Activated naive CD8-positive, alpha-beta T cell treated with anti-CD3 and anti-CD28 coated beads for 36 hours (primary cell): ENCODE results near the gene ARL6IP1. TPM values are rescaled to one million over a fixed set of nuclear protein-coding genes. Genes with fewer than 3 reads are reported as not detected.

Source experiments
- DNase-seq: peaks from one replicate; pipeline ENCODE4 v3.0.0; 2021
- H3K27ac Mint-ChIP-seq: one replicate; pipeline ENCODE4 v1.8.0; 2022; ENCODE audit warnings: mild to moderate bottlenecking, moderate library complexity, mixed read lengths
- H3K27me3 Mint-ChIP-seq: one replicate; pipeline ENCODE4 v1.8.0; 2022; ENCODE audit warnings: mild to moderate bottlenecking, mixed read lengths
- H3K36me3 Mint-ChIP-seq: one replicate; pipeline ENCODE4 v1.8.0; 2021; ENCODE audit warnings: mild to moderate bottlenecking, mixed read lengths
- H3K4me1 Mint-ChIP-seq: one replicate; pipeline ENCODE4 v1.8.0; 2021; ENCODE audit warnings: mixed read lengths
- H3K4me3 Mint-ChIP-seq: one replicate; pipeline ENCODE4 v1.8.0; 2022; ENCODE audit warnings: mild to moderate bottlenecking, moderate library complexity, mixed read lengths
- H3K9me3 Mint-ChIP-seq: one replicate; pipeline ENCODE4 v1.8.0; 2022; ENCODE audit warnings: mixed read lengths
- total RNA-seq, 2 experiments: library from RNA; stranded (reverse); gene quantifications; one replicate each; pipeline ENCODE4 v1.2.3, GENCODE V29; 2021

The ARL6IP1 gene
- total RNA-seq: 100 to 1,000 TPM; 102 to 105 TPM

DNA sequence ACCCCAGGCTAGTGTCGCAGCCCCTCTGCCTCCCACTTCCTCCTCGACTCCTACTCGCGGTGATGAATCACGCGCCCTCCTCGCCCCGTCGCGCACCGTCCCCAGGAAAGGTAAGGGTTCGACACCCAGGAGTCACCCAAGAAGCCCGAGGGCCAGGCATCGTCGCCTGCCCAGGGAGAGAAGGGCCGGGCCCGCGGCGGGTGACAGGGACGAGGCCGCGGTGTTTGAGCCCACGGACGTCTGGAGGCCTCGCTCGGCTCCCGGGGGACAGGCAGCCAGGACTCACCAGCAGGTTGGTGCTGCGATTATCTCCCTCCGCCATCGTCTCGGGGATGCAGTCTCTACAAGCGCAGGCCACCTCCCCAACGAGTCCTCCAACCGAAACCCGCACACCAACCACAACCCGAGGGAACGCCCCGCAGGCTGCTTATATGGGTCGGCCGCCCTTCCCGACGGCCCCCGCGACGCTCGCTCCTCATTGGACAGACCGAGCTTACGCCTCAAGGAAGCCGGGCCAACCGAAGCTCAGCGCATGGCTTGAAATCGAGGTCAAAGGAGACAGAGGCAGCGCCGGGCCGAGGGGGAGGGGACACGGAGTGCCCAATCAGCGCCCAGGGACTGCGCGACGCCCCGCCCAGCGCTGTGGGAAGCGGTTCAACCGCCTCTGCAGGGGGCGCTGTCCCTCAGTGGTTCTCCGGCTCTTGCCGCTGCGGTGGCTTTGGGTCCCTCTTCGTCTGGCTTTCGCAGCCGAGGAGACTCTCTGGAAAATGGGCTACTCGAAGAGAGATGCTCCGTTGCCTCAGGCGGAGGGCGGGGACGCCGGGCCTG, at the start of gene ARL6IP1:
Gene ARL6IP1, minus strand, starts transcription at position 405 of the 828 bp plus-strand sequence. Its CDS starts 83 bp downstream, at position 322.
- H3K27me3 Mint-ChIP-seq: peaks cover 7% of the 10 kb centered on the region
- peaks cover 33% of the 10 kb centered on the region for H3K36me3 Mint-ChIP-seq
- peak; percentile 99 for DNase-seq
- H3K4me3 Mint-ChIP-seq: peak within 1 kb of the TSS; percentile 98
- H3K9me3 Mint-ChIP-seq: no peaks in the 10 kb centered on the region
- H3K4me1 Mint-ChIP-seq: peaks cover 45% of the 10 kb centered on the region
- peak within 1 kb of the TSS; percentile 96 for H3K27ac Mint-ChIP-seq

DNA sequence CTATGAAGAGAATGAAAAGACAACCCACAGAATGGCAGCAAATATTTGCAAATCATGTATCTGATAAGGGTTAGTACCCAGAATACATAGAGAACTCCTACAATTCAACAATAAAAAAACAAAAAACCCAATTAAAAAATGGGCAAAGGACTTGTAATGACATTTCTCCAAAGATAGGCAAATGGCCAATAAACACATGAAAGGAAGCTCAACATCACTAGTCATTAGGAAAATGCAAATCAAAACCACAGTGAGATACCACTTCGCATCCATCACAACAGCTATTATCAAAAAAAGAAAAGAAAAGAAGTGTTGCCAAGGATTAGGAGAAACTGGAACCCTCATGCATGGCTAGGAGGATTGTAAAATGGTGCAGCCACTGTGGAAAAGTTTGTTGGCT, 45.1 kb upstream of the ARL6IP1 start:
- Mint-ChIP-seq H3K27ac (no peak overlapping the region), H3K36me3 (peaks cover 28% of the 10 kb centered on the region), H3K4me3 (no peak overlapping the region), H3K4me1 (peaks cover 1% of the 10 kb centered on the region), H3K9me3 (no peaks in the 10 kb centered on the region), H3K27me3 (no peaks in the 10 kb centered on the region)
- DNase-seq: no peak

DNA sequence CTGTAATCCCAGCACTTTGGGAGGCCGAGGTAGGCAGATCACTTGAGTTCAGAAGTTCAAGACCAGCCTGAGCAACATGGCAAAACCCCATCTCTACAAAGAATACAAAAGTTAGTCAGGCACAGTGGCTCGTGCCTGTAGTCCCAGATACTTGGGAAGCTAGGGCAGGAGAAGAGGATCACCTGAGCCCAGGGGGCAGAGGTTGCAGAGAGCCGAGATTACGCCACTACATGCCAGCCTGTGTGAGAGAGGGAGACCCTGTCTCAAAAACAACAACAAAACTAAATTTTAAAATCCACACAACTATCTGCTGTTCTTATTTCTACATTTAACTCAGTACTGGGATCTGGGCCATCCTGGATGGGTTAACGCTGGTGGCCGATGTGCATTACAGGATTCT, 41.2 kb upstream of the ARL6IP1 start:
- DNase-seq: no peak
- Mint-ChIP-seq H3K9me3 (no peaks in the 10 kb centered on the region), H3K36me3 (peaks cover 35% of the 10 kb centered on the region), H3K27ac (peak overlapping the region; percentile 17), H3K27me3 (no peaks in the 10 kb centered on the region), H3K4me1 (peaks cover 6% of the 10 kb centered on the region), H3K4me3 (no peak overlapping the region)

DNA sequence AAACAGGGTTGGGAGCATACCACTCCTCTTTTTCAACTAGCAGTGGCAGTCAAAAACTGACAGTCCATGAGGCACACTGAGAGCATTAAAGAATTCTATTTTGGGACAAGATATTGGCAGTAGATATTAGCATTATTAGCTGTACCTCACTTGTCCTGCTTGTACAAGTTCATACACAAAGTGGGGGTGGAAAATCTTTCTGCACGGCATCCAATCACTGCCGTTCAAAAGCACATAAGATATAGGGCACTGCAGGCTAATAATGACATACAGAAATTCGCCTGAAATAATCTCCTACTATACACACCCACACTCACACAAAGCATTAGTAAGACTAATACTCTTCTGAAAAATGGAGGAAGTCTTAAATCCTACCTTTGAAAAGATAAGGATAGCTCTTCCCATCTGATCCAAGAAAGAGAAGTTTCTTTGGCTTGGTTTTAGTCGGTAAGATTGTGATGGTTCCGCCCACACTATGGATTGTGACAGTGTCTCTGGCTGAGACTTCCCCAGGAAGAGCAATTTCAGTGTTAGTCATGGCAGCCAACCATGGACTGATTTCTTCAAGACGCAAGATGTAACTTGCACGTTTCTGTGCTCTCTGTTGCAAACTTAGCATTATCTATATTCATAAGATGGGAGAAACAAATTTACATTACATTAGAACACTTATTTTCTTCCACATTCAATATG, 40.6 kb upstream of the ARL6IP1 start:
- no peaks in the 10 kb centered on the region for H3K27me3 Mint-ChIP-seq
- H3K4me1 Mint-ChIP-seq: peaks cover 10% of the 10 kb centered on the region
- no peak overlapping the region for H3K27ac Mint-ChIP-seq
- no peak overlapping the region for H3K4me3 Mint-ChIP-seq
- no peaks in the 10 kb centered on the region for H3K9me3 Mint-ChIP-seq
- peaks cover 38% of the 10 kb centered on the region for H3K36me3 Mint-ChIP-seq
- DNase-seq: no peak

DNA sequence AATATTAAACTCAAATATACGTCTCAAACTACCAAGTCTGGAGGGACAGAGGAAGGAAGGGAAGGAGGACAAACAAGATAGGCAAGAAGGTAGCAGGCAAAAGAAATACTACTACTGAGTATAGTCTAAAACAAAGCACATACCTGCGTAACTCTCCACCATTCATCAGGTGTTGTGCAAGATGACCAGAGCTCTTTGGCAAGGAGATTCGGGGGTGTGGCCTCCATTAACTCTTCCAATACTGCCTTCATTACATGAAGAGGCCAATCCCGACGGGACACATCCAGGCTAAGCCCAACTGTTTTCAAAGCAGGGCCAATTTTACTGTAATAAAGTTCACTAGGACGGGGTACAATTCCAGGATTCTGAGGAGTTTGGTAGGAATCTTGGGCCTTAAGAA, 38.2 kb upstream of the ARL6IP1 start:
- H3K27ac Mint-ChIP-seq: no peak overlapping the region
- no peaks in the 10 kb centered on the region for H3K9me3 Mint-ChIP-seq
- no peaks in the 10 kb centered on the region for H3K27me3 Mint-ChIP-seq
- no peak overlapping the region for H3K4me3 Mint-ChIP-seq
- peaks cover 12% of the 10 kb centered on the region for H3K4me1 Mint-ChIP-seq
- DNase-seq: no peak
- peaks cover 46% of the 10 kb centered on the region for H3K36me3 Mint-ChIP-seq

DNA sequence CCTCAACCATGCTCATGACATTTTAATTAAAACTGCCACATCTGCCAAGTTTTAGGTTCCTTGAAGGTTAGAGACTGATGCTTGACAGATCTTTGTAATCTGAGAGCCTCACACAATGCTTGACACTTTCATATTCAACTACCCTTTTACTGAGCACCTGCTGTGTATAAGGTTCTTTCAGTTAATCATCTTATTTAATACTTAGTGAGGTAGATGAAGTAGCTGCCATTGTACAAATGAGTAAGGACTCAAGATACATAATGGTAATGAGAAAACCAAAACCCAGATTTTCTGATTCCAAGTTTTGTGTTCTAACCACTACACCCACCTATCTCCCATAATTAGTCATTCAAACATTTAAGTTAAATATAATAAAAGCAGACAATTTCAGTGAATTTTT, 35.4 kb upstream of the ARL6IP1 start:
- peaks cover 46% of the 10 kb centered on the region for H3K36me3 Mint-ChIP-seq
- no peak for DNase-seq
- H3K4me3 Mint-ChIP-seq: no peak overlapping the region
- no peaks in the 10 kb centered on the region for H3K27me3 Mint-ChIP-seq
- H3K4me1 Mint-ChIP-seq: peaks cover 12% of the 10 kb centered on the region
- no peaks in the 10 kb centered on the region for H3K9me3 Mint-ChIP-seq
- H3K27ac Mint-ChIP-seq: peak overlapping the region; percentile 76

DNA sequence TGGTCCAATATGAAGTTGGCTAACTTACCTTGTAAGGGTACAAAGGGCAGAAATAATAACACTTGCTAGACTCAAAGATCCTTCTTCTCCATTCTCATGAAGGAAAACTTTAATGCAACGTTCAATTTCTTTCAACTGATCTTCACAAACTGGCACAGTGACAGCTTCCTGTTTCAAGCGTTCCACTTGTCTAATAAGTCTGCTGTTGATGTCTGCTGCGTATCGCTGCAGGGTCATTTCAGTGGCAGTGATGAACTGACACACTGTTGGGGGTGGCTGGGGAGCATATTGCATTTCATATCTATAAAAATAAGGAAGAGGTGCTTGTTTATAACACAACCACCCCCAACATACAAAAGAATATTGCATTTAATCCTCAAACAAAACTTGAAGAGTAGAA, 33.5 kb upstream of the ARL6IP1 start:
- Mint-ChIP-seq H3K27me3 (no peaks in the 10 kb centered on the region), H3K36me3 (peaks cover 45% of the 10 kb centered on the region), H3K9me3 (no peaks in the 10 kb centered on the region), H3K4me3 (no peak overlapping the region), H3K27ac (no peak overlapping the region), H3K4me1 (peaks cover 12% of the 10 kb centered on the region)
- DNase-seq: no peak

DNA sequence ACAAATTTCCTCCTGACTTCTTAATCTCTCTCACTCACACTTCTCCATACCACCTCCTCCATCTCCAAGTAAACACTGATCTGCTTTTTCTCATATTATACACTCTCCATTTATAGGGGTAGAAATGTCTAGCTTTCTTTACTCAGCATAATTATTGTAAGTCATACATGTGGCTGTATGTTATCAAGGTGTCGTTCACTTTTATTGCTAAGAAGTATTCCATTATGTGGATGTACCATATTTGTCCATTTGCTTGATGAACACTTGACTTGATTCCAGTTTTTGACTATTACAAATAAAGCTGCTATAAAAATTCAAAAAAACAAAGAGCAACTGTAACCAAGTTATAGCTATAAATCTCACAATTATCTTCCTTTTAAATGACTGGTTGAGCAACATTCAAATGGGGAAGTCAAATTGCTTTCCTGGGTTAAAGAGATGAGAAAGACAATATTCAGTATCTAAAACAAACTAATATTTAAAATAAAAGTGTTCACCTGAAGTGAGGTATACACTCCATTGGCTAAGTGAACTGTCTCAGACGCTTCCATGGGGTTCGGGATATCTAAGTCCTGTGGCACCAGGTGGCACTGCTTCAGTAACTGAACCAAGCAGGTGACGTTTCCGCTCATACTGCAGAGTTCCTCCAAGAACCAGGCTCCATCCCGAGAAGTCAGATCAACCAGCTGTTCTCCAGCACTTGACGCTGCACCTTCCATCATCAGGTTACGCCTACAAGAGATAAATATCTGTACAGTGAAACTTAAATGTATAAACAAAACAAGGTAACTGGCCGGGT, 32.6 kb upstream of the ARL6IP1 start:
- H3K27ac Mint-ChIP-seq: no peak overlapping the region
- no peaks in the 10 kb centered on the region for H3K27me3 Mint-ChIP-seq
- no peak overlapping the region for H3K4me3 Mint-ChIP-seq
- H3K4me1 Mint-ChIP-seq: peaks cover 12% of the 10 kb centered on the region
- H3K9me3 Mint-ChIP-seq: no peaks in the 10 kb centered on the region
- DNase-seq: no peak
- H3K36me3 Mint-ChIP-seq: peaks cover 44% of the 10 kb centered on the region

DNA sequence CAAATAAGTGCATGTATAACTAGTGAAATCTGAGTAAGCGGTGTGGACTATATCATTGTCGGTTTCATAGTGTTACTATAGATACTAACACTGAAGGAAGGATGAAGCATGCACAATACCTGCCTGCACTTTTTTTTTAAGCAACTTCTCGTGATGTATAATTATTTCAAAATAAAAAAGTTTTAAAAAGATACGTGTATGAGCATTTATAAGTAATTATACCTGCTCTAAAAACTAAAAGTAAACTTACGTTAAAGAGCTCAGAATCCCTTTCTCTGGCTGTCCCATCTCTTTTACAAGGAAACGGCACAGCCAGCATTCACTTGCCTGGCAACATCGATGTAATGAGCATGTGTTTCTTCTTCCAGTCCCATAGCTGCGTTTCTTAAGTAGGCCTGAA, 31.3 kb upstream of the ARL6IP1 start:
- Mint-ChIP-seq H3K4me3 (no peak overlapping the region), H3K4me1 (peaks cover 10% of the 10 kb centered on the region), H3K36me3 (peaks cover 48% of the 10 kb centered on the region), H3K27me3 (no peaks in the 10 kb centered on the region), H3K9me3 (no peaks in the 10 kb centered on the region), H3K27ac (no peak overlapping the region)
- no peak for DNase-seq

DNA sequence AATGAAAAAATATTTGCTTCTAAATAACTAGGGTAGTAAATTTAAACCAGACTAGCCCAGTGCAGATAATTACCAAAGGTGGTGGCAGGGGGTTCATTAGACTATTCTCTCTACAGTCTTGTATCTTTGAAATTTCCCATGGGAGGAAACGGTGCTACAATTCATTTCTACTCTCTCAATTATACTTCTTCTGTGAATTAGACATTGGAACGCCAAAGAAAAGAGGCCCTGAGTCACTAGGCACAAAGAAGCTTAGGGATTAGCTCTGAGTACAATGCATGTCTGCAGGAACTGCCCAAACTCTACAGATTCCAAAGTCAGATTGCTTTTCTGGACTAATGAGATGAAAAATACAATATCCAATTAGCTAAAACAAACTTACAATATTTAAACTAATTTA, 30.7 kb upstream of the ARL6IP1 start:
- Mint-ChIP-seq H3K27me3 (no peaks in the 10 kb centered on the region), H3K36me3 (peaks cover 45% of the 10 kb centered on the region)

DNA sequence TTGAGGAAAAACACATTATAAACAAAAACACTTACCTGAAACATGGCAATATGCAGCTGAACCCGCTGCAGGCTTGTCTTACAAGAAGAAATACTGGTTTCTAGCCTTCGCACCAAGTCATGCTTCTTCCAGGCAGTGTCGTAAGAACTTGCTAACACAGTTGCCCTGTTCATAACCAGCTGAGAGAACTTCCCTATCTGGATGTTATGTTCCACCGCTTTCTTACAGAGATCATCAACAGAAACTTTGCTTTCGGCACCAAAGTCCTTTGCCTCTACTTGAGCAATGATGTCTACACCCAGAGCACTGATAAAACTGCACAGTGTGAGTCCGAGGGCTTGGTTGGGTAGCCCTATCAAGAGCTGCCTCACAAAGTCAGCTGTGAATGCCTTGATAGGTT, 27.9 kb upstream of the ARL6IP1 start:
- no peak overlapping the region for H3K4me3 Mint-ChIP-seq
- peak overlapping the region; percentile 4 for H3K27ac Mint-ChIP-seq
- H3K9me3 Mint-ChIP-seq: no peaks in the 10 kb centered on the region
- H3K27me3 Mint-ChIP-seq: no peaks in the 10 kb centered on the region
- H3K36me3 Mint-ChIP-seq: peaks cover 25% of the 10 kb centered on the region
- no peak for DNase-seq
- peaks cover 3% of the 10 kb centered on the region for H3K4me1 Mint-ChIP-seq

More for the DNA sequence above, 30.7 kb upstream of the ARL6IP1 start:
- DNase-seq: no peak
- Mint-ChIP-seq H3K4me1 (peaks cover 6% of the 10 kb centered on the region), H3K4me3 (no peak overlapping the region), H3K27ac (no peak overlapping the region), H3K9me3 (no peaks in the 10 kb centered on the region)

DNA sequence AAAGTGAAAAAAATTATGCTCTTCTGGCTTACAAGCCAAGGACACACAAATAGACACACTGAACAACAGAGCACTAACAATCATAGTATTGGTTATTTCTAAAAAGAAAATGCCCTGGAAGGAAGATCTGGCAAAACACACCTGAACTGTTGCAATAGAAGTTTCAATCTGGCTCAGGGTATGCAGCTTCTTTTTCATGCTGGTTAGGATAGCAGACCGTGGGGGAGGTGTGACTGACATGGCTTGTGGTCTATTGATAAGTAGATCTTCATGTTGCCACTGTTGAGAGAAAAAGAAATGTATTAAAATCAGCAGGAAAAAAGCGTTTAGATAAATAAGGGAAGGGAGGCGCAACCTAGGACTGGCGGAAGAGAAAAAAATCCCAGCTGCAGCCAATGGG, 26.5 kb upstream of the ARL6IP1 start:
- no peaks in the 10 kb centered on the region for H3K27me3 Mint-ChIP-seq
- DNase-seq: no peak
- peaks cover 3% of the 10 kb centered on the region for H3K4me1 Mint-ChIP-seq
- no peak overlapping the region for H3K4me3 Mint-ChIP-seq
- no peaks in the 10 kb centered on the region for H3K9me3 Mint-ChIP-seq
- H3K36me3 Mint-ChIP-seq: peaks cover 19% of the 10 kb centered on the region
- H3K27ac Mint-ChIP-seq: peak overlapping the region; percentile 6

DNA sequence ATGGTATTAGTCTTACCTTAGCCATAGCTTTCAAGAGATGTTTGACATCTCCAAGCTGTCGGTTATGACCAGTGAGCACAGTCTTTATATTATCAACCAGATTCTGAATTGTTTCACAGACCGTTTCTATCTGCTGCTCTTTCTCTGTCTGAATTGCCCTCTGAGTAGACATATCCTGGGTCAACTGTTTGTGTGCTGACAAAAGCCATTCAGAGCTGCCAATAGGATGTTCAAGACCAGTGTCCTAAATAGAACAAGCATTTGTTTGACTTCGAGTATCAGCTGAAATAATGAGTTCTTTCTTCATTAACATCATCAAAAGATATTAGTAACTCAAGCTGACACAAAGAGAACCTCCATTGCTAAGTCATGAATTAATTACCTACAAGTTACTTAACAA, 14.9 kb upstream of the ARL6IP1 start:
- Mint-ChIP-seq H3K27me3 (no peaks in the 10 kb centered on the region), H3K36me3 (peaks cover 28% of the 10 kb centered on the region), H3K4me3 (no peak overlapping the region), H3K9me3 (no peaks in the 10 kb centered on the region), H3K27ac (no peak overlapping the region), H3K4me1 (peaks cover 8% of the 10 kb centered on the region)
- DNase-seq: no peak

DNA sequence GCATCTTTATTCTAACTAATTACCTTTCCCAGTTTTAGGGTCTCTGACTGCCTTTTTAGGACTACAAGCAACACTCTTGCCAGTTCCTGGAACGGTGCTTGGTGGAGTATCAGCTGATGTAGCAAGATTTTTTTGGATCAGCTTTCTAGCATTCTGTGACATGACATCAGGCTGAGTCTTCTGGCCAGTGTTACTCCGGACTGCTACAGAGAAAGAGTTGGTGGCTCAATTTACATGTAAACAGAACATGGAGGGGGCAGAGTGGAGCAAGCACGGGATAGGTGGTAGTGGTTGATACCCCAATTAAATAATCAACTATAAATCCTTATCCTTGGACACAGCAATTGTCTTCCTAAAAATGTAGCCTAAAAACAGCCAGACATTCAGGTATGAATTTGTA, 10.6 kb upstream of the ARL6IP1 start:
- peaks cover 25% of the 10 kb centered on the region for H3K36me3 Mint-ChIP-seq
- no peaks in the 10 kb centered on the region for H3K27me3 Mint-ChIP-seq
- no peaks in the 10 kb centered on the region for H3K4me1 Mint-ChIP-seq
- H3K27ac Mint-ChIP-seq: no peak overlapping the region
- no peaks in the 10 kb centered on the region for H3K9me3 Mint-ChIP-seq
- no peak overlapping the region for H3K4me3 Mint-ChIP-seq
- DNase-seq: no peak

DNA sequence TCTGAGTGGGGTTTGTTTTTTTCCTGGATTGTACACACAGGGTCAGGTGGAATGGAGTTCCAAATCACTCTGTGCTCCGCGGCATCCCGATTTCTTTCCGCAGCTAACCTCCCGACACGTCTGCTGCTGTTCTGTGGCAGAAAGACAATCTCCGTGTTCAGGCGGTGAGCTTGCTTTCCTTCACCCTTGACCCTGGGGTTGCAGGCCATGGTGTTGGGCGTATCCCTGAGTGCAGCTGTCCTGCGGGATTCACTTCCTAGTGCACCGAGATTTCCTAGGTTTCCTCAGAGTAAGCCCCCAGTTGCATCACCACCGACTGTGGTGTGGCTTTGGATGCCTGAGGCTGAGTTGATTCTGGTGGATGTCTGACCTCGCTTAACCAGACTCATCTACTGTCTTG, 7.8 kb upstream of the ARL6IP1 start:
- Mint-ChIP-seq H3K4me1 (peaks cover 9% of the 10 kb centered on the region), H3K4me3 (no peak overlapping the region), H3K36me3 (peaks cover 29% of the 10 kb centered on the region), H3K9me3 (no peaks in the 10 kb centered on the region), H3K27me3 (no peaks in the 10 kb centered on the region), H3K27ac (no peak overlapping the region)
- DNase-seq: no peak
